Measurements from ENCODE around the gene FAM13A.
"Not testable (repeated sequence)": the region's sequence is repeated elsewhere in the genome, so short reads cannot be mapped to it uniquely, and the experiment has no call there.

Gene FAM13A

GRCh38 chr4:88892646-88893045 is 164.3 kb downstream of the FAM13A start:
- no peak for DNase-seq

- no peak for DNase-seq
Measured at GRCh38 chr4:88891636-88892035, 165.3 kb downstream of the FAM13A start.

GRCh38 chr4:88887409-88887808 is 169.6 kb downstream of the FAM13A start:
- DNase-seq: not testable (repeated sequence)

GRCh38 chr4:88881227-88881569 is 175.8 kb downstream of the FAM13A start:
- no peak for DNase-seq

GRCh38 chr4:88880501-88881226 is 176.3 kb downstream of the FAM13A start:
- DNase-seq: no peak

GRCh38 chr4:88879991-88880390 is 177.0 kb downstream of the FAM13A start:
- no peak for DNase-seq

- DNase-seq: no peak
Measured at GRCh38 chr4:88878642-88879041, 178.3 kb downstream of the FAM13A start.

GRCh38 chr4:88870428-88870827 is 186.6 kb downstream of the FAM13A start:
- DNase-seq: no peak

- no peak for DNase-seq
Measured at GRCh38 chr4:88868510-88868909, 188.5 kb downstream of the FAM13A start.

GRCh38 chr4:88866862-88867550 is 190.0 kb downstream of the FAM13A start:
- DNase-seq: no peak

- DNase-seq: no peak
Measured at GRCh38 chr4:88865466-88865865, 191.5 kb downstream of the FAM13A start.

GRCh38 chr4:88865046-88865445 is 191.9 kb downstream of the FAM13A start:
- DNase-seq: no peak

GRCh38 chr4:88860586-88860985 is 196.4 kb downstream of the FAM13A start:
- DNase-seq: no peak

GRCh38 chr4:88859191-88859812 is 197.7 kb downstream of the FAM13A start:
- DNase-seq: no peak

GRCh38 chr4:88858752-88859151 is 198.2 kb downstream of the FAM13A start:
- no peak for DNase-seq

GRCh38 chr4:88857588-88857987 is 199.4 kb downstream of the FAM13A start:
- DNase-seq: no peak

GRCh38 chr4:88854481-88854880 is 202.5 kb downstream of the FAM13A start:
- no peak for DNase-seq

- not testable (repeated sequence) for DNase-seq
Measured at GRCh38 chr4:88853583-88853982, 203.4 kb downstream of the FAM13A start.

- DNase-seq: no peak
Measured at GRCh38 chr4:88846206-88846790, 210.7 kb downstream of the FAM13A start.

- DNase-seq: no peak
Measured at GRCh38 chr4:88843067-88843685, 213.8 kb downstream of the FAM13A start.

GRCh38 chr4:88841635-88842034 is 215.3 kb downstream of the FAM13A start:
- no peak for DNase-seq

GRCh38 chr4:88836216-88836615 is 220.8 kb downstream of the FAM13A start:
- DNase-seq: no peak

- no peak for DNase-seq
Measured at GRCh38 chr4:88831031-88831430, 226.0 kb downstream of the FAM13A start.
